Mammary epithelial cell (primary cell): ENCODE results near the gene EID3.

Experiments
- CTCF ChIP-seq, 2 donors: IDR thresholded peaks in 1 of 2; conservative IDR thresholded peaks in 1 of 2; 2 replicates each; pipeline ENCODE4 v1.5.1; 2011 to 2012; ENCODE audit warnings: inconsistent platforms in 2 of 2, low read length in 2 of 2, mild to moderate bottlenecking in 2 of 2, control low read depth in 1 of 2, low read depth in 1 of 2; ENCODE audit not compliant: insufficient read depth in 1 of 2; ENCODE audit errors: extremely low read depth in 1 of 2
- EZH2 ChIP-seq: IDR thresholded peaks from 2 replicates; pipeline ENCODE4 v1.6.1; 2012; ENCODE audit warnings: low read length, inconsistent platforms, borderline replicate concordance

DNA sequence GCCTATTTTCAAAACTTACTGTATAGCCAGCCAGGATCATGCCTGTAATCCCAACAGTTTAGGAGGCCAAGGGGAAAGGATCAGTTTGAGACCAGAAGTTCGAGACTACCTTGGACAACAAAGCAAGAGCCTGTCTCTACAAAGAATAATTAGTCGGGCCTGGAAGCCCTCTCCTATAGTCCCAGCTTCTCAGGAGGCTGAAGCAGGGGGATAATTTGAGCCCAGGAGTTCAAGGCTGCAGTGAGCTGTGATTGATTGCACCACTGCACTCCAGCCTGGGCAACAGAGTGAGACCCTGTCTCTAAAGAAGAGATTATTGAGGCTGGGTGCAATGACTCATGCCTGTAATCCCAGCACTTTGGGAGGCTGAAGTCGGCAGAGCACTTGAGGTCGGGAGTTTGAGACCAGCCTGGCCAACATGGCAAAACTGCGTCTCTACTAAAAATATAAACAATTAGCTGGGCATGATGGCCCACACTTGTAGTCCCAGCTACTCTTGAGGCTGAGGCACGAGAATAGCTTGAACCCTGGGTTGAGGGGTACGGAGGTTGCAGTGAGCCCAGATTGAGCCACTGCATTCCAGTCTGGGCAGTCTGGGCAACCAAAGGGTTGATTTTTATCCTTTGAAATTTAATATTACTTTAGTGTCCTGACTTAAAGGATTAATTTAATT, 14.1 kb downstream of the EID3 start:
- TF ChIP-seq CTCF (conservative IDR thresholded peaks at IDR 0.05 in 1 of 2, IDR thresholded peaks at IDR 0.05 in 1 of 2; ENCODE audit: extremely low read depth in 1 of 2, insufficient read depth in 1 of 2, low read depth in 1 of 2, low read length in 2 of 2) (no peak), EZH2 (no peak)
